Cardiac fibroblast (primary cell): ENCODE measurements around the gene ARFGEF2.

ENCODE experiments used
- DNase-seq, 2 donors: peaks; one replicate each; pipeline versions ENCODE4 v3.0.0 to v3.0.0-alpha.2; 2010; ENCODE audit warnings: low read depth in 2 of 2
- H3K4me3 ChIP-seq, 2 donors: replicated peaks in 1 of 2; 1 replicate in 1 of 2; 2 replicates in 1 of 2; pipeline ENCODE4 v1.5.1; 2011; ENCODE audit warnings: low read depth in 2 of 2, low read length in 2 of 2, mild to moderate bottlenecking in 2 of 2, moderate library complexity in 1 of 2
- CTCF ChIP-seq: IDR thresholded peaks from one replicate; pipeline ENCODE4 v1.5.1; 2011; ENCODE audit warnings: low read depth, mild to moderate bottlenecking, low read length, inconsistent platforms

Gene ARFGEF2

GRCh38 chr20:48958743-48959142 is 37.2 kb downstream of the ARFGEF2 start:
- no peak overlapping the region for H3K4me3 ChIP-seq
- TF ChIP-seq CTCF: no peak
- no peak for DNase-seq

GRCh38 chr20:48959899-48960550 is 38.5 kb downstream of the ARFGEF2 start:
- TF ChIP-seq CTCF: no peak
- peak in 1 of 2 donors; percentile 61 for DNase-seq
- no peak overlapping the region for H3K4me3 ChIP-seq

DNA sequence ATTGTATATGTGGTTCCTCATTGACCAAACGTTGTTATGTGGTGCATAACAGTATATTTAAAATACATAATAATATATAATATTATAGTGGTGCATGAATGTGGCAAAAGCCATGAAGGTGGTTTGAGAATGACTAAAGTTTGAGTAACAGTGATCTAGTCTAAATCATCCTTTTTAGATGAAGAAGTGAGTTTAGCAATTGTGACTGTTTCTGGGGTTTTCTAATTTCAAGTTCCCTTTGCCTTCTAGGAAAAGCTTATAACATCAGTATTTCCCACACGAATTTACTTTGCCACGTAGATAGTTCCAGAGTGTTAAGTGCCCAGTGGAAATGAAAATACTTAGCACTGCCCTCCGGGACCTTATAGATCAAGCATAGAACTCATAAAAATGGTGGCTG is 40.9 kb downstream of the ARFGEF2 start:
- no peak for TF ChIP-seq CTCF
- no peak for DNase-seq
- H3K4me3 ChIP-seq: no peak overlapping the region

GRCh38 chr20:48962976-48963771 is 41.7 kb downstream of the ARFGEF2 start:
- no peak overlapping the region for H3K4me3 ChIP-seq
- DNase-seq: no peak
- TF ChIP-seq CTCF: no peak

GRCh38 chr20:48965189-48965910 is 43.8 kb downstream of the ARFGEF2 start:
- peak in 1 of 2 donors; percentile 29 for DNase-seq
- H3K4me3 ChIP-seq: no peak overlapping the region
- TF ChIP-seq CTCF: no peak

GRCh38 chr20:48970681-48971365 is 49.3 kb downstream of the ARFGEF2 start:
- no peak overlapping the region for H3K4me3 ChIP-seq
- TF ChIP-seq CTCF: no peak
- no peak for DNase-seq
